Esophagus squamous epithelium (tissue), 4 donors: ENCODE results near the gene ACVR1B.

Source experiments
- CTCF ChIP-seq, 6 experiments: fragments of 450-650 bp in 4 of 6; fragments of 200-600 bp in 2 of 6; sonication (generic) in 2 of 6; IDR thresholded peaks; one replicate each; pipeline ENCODE4 v1.5.1; 2016 to 2019; ENCODE audit warnings: antibody characterized with exemption in 6 of 6, mild to moderate bottlenecking in 4 of 6, moderate library complexity in 4 of 6
- POLR2A ChIP-seq, 4 donors: fragments of 450-650 bp; IDR thresholded peaks; one replicate each; pipeline ENCODE4 v1.6.1; 2017; ENCODE audit warnings: antibody characterized with exemption in 4 of 4, mild to moderate bottlenecking in 4 of 4, moderate library complexity in 3 of 4

- no peak for TF ChIP-seq CTCF (IDR thresholded peaks at IDR 0.05)
- no peak for TF ChIP-seq POLR2A (IDR thresholded peaks at IDR 0.05)
Observed at GRCh38 chr12:51950682-51951198, 759 bp upstream of the ACVR1B start.
